GM12872 (cell line): Measurements from ENCODE around the gene MYOM3.

Experiments used
- CTCF ChIP-seq: IDR thresholded peaks from 3 replicates; pipeline ENCODE4 v1.5.1; 2011; ENCODE audit warnings: low read depth, mild to moderate bottlenecking, low read length, moderate library complexity; ENCODE audit not compliant: insufficient read depth

The MYOM3 gene

DNA sequence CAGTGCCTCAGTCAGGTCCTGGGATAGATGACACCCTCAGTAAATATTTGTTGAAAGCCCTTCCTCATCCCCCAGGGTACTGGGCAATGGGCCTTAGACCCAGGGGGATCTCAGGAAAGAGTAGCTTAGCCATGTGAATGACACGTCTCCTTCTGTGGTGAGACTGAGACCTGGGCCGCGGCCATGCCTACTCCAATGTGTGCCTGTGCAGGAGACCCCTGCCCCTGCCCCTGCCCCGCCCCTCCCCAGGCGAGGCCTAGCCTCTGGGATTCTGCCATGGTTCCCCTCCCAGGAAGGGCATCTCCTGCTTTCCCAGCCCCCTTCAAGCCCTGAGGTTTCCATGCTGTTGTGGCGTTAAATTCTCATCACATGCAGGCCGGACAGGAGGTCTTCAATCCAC, 7.1 kb downstream of the MYOM3 start:
- no peak for TF ChIP-seq CTCF

- no peak for TF ChIP-seq CTCF
Observed at GRCh38 chr1:24103879-24104278, 8.1 kb downstream of the MYOM3 start.

GRCh38 chr1:24103408-24103807, 8.5 kb downstream of the MYOM3 start:
- no peak for TF ChIP-seq CTCF

GRCh38 chr1:24102961-24103360, 9.0 kb downstream of the MYOM3 start:
- no peak for TF ChIP-seq CTCF

- TF ChIP-seq CTCF, result no peak
Observed at GRCh38 chr1:24101796-24102586, 9.9 kb downstream of the MYOM3 start.

GRCh38 chr1:24100945-24101737, 10.8 kb downstream of the MYOM3 start:
- no peak for TF ChIP-seq CTCF

- TF ChIP-seq CTCF, result no peak
Observed at GRCh38 chr1:24098943-24099638, 12.8 kb downstream of the MYOM3 start.
